ENCODE data around the gene WASF2.
"Not testable (repeated sequence)": the region's sequence is repeated elsewhere in the genome, so short reads cannot be mapped to it uniquely, and the experiment has no call there.

WASF2 gene

DNA sequence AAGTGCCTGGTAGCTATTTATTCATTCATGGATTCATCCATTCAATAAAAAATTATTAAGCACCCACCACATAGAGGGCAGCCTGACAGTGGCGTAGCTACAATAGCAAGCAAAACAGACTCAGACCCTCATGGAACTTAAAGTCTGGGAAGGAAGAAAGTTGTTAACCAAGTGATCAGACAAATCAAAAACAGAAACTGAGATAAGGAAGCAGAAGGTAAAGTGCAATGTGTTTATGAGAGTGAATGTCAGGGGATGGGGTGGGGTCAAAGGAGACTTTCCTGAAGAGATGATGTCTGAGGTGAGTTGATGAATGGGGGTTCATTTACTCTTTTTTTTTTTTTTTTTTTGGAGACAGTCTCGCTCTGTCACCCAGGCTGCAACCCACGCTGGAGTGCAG, 2.8 kb upstream of the WASF2 start:
- no peak for DNase-seq

DNA sequence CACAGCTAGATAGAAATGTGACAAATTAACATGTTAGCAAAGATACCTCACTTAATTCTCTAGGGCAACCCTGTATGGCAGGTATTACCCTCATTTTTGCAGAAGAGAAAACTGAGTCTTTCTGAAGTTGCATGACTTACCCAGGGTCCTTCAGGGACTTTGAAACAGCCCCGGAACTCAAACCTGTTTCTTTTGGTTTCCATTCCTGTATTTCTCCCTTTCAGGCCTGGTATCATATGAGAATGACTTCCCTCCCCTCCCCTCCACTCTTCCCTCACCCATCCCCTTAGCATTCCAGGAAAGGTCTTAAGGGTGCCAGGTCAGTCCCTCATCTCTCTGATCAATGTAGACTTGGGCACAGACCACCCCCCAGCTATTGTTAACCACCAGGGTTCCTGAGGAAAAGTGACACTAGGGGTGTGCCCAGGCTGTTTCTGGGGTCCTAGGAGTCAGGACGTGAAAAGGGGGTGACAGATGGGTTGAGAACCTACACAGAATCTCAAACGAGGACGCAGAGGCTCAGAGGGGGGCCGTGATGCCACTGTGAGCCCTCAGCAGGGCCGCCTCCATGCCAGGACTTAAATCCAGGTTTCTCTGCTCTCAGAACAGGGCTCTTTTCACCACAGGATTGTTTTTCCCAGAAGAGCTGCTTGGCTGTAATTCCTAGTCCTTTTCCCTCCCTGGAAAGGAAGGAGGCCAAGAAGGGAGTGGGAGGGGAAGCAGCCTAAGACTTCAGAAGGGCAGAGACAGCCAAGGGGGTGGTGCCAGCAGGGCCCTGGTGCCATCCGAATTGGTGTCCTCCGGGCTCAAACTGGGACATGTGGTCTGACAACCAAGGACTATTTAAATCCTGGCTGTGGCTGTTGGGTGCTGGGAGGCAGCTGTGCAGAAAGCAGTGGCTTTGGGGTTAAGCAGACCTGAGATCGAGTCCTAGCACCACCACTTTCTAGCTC, 2.1 kb upstream of the WASF2 start:
- no peak for DNase-seq

DNA sequence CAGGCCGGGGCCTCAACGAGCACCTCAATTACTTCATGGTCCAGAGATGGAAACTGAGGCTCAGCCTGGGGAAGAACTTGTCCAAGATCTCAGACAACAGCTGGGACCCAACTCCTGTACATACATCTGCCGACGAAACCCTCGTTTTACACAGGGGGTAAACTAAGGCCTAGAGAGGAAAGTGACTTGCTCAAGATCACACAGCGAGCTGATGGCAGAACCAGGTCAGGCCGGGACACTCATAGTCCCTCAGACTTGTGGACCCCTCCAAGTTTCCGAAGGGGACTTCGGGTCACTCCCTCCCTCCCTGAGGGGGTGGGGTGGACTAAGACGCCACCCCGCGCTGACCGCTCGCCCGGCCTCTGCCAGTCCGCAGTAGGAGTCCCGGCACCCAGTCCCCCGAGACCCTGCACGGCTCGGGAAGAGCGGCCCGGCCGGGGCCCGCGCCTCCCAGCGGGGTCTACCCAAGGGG, 430 bp downstream of the WASF2 start:
- no peak for DNase-seq

DNA sequence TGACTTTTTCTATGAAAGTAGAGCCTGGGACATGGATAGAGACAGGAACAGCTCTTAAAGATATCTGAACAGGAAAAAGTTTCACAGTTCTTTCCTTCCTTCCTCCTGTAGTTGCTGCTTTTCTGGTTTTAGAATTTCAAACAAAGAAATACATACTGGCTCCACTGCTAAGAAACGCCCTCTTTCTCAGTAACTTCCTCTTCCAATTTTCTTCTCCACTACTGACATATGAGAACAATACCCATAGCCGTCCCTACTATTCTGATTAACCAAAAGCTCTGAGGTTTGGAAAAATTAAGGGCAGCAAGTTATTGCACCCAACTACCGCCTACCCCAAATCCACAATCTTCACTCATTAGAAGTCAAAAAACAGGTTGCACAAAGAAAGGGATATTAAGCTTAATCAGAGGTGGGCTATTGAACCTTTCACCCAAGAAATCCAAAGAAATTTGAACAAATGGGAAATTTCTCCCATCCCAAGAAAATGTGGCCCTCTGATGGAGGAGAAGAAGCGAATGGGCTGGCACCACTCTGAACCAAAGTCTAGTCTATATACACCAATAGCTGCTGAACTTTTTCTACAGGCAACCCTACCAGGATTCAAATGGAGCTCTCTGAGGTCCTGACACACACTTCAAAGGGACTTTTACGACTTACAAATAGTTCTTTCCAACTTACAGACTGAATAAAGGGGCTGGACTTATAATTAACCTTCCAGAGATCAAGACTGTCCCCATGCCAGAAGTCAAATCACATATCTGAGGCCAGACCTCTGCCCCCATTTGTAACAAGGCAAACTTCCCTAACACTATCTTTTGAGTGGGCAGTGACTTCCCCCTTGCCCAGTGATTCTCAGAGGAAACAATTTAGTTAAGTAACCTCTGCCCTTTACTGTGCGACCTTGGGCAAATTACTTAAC, 1.7 kb downstream of the WASF2 start:
- no peak for DNase-seq

DNA sequence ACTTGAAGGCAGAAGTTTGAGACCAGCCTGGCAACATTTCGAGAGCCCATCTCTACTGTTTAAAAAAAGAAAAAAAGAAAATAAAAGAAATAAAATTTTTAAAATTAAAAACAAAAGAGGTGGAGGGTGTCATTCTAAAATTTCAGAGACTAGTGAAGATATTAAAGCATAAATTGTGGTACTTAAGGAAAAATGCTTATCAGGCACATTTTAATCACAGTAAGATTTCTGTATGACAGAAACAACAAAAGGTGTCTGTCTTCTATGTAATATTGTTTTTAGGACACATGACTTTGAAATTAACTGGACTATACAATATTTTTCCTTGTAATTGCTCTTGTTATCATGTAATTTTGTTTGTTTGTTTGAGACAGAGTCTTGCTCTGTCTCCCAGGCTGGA, 4.6 kb downstream of the WASF2 start:
- no peak for DNase-seq

DNA sequence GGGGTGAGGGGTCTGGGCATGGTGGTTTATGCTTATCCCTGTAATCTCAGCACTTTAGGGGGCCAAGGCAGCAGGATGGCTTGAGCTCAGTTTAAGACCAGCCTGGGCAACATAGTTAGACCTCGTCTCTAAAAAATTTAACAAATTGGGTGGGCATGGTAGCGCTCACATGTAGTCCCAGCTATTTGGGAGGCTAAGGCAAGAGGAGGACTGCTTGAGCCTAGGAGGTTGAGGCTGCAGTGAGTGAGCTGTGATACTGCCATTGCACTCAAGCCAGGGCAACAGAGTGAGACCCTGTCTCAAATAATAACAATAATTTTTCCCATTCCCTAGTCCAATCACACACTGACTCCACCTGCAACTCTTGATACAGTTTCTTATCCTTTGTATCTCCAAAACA, 6.3 kb downstream of the WASF2 start:
- DNase-seq: no peak

DNA sequence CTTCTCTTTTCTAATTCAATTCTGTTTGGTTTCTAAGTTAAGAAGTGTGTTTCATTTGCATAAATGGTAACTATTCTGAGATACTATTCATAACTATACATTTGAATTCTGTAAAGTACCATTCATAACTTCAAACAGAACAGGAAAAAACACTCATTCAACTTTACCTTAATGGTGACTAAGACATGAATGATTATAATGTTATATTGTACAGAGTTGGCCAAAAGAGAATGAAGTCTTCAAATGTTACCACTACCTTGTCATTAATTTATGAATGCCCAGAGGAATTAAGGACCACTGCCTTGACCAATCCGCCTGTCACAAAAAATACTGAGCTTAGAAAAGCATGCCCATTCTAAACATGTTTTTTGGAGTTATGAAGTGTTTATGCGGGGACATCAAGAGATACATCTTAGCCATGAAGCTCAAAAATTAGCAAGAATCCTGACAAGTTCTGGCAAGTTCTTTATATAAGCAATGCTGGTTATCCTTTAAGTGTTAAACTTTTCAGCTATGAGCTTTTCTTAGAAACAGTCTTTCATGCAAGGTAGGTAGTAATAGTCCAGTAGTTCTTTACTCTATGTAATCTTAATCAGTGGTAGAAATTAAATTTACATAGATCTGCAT, 7.9 kb downstream of the WASF2 start:
- no peak for DNase-seq

DNA sequence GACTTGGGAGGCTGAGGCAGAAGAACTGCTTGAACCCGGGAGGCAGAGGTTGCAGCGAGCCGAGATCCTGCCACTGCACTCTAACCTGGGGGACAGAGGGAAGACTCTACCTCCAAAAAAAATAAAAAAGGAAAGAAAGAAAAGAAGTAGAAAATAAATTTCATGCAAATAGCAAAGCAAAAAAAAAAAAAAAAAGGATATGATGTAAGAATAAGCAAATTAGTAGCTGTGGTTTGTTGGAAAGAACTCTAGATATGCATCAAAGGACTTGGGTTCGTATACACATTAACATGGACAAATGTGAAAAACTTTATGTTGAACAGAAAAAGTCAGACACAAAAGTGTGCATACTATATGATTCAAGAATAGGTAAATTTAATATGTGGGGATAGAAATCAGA, 11.9 kb downstream of the WASF2 start:
- no peak for DNase-seq

DNA sequence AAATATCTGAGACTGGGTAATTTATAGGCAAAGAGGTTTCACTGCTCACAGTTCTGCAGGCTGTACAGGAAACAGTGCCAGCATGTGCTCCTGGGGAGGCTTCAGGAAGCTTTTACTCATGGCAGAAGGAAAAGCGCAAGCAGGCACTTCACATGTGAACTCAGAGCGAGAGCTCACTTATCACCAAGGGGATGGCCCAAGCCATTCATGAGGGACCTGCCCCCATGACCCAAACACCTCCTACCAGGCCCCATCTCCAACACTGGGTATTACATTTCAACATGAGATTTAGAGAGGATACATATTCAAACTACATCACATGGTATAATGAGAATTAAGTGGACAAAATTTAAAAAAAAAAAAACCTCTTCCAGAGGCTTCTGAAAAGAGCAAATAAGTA, 13.7 kb downstream of the WASF2 start:
- DNase-seq: no peak

DNA sequence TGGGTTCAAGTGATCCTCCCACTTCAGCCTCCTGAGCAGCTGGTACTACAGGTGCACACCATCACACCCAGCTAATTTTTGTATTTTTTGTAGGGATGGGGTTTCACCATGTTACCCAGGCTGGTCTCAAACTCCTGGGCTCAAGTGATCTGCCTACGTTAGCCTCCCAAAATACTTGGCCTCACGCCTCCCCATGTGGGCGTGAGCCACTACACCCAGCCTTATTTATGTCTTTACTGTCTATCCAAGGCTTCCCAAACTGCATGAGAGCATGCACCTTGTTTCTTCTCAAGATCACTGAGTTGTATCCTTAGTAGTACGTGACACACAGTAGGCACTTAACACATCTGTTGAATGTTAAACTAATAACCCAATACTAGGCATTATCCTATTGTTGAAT, 14.2 kb downstream of the WASF2 start:
- no peak for DNase-seq

DNA sequence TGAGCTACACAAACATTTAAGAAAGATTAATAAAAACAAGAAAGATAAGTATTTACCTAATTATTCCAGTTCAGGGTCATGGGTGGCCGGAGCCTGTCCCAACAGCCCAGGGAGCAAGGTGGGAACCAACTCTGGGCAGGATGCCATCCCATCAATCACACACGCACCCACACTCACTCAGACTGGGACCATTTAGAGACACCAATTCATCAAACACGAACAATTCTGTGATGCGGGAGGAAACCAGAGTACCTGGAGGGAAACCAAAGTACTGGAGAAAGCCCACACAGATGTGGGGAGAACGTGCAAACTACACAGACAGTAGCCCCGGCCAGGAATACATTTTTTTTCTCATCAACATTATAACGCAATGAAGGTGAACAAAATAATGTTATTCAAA, 16.2 kb downstream of the WASF2 start:
- DNase-seq: no peak

DNA sequence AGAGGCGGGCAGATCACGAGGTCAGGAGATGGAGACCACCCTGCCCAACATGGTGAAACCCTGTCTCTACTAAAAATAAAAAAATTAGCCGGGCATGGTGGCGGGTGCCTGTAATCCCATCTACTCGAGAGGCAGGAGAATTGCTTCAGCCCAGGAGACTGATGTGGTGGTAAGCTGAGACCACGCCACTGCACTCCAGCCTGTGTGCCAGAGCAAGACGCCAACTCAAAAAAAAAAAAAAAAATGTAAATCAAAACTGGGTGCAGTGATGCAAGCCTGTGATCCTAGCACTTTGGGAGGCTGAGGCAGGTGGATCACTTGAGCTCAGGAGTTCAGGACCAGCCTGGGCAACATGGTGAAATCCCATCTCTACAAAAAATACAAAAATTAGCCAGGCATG, 17.9 kb downstream of the WASF2 start:
- not testable (repeated sequence) for DNase-seq

DNA sequence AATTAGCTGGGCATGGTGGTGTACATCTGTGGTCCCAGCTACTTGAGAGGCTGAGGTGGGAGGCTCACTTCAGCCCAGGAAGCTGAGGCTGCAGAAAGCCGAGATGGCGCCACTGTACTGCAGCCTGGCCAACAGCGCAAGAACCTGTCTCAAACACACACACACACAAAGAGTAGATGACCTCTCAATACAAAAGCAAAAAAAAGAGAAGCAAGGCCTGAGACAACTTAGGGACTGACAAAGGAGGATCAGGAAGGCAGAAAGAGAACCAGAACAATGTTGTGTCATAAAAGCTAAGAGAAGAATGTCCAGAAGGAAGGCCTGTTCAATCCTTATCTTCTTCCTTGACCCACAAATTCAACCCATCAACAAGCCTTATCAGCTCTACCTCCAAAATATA, 18.5 kb downstream of the WASF2 start:
- DNase-seq: no peak

DNA sequence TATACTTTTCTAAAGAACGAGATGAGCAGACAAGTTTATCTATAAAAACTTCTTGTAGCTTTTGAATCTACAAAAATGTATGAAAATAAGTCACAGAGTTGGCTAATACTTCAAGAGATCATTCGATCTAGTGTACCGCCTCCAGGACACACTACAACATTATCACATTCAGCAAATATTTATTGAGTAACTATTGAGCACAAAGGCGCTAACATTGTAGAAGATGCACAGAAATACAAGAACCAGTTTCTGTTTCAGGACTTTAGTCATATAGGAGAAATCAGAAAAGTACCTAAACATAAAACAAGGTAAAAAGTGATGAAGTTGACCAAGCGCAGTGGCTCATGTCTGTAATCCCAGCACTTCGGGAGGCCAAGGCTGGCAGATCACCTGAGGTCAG, 20.6 kb downstream of the WASF2 start:
- no peak for DNase-seq

DNA sequence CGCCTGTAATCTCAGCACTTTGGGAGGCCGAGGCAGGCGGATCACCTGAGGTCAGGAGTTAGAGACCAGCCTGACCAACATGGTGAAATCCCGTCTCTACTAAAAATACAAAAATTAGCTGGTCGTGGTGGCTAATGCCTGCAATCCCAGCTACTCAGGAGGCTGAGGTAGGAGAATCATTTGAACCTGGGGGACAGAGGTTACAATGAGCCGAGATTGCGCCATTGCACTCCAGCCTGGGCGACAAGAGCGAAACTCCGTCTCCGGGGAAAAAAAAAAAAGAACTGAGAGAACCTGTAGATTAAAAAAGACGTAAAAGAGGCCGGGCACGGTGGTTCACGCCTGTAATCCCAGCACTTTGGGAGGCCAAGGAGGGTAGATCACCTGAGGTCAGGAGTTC, 21.6 kb downstream of the WASF2 start:
- not testable (repeated sequence) for DNase-seq

DNA sequence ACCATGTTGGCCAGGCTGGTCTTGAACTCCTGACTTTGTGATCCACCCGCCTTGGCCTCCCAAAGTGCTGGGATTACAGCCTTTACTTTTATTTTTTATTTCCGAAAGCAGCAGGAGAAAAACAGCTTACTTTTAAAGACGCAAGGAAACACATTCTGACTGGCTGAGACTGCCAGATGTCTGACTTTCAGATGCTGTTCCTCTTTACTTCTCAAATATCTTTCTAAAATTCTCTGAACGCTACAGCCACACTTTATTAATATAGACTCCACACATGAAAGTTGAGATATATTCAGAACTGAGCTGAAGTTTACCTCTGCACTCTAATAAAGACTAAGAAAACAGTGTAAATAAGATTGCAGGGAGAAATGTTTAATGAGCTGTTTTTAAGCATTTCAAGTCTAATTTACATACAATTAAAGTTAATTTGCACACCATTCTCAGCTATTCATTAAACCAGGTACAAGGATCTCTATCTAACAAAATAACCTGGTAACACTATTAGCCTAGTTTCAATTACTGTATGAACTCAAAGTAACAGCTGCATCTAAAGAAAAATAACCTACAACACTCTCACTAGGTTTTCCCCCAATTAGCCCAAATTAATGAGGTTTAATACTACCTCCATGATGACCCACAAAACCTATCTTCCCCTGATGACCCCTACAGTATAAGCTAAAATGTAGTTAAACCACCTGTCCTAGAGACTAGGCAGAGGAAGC, 24.9 kb downstream of the WASF2 start:
- no peak for DNase-seq

DNA sequence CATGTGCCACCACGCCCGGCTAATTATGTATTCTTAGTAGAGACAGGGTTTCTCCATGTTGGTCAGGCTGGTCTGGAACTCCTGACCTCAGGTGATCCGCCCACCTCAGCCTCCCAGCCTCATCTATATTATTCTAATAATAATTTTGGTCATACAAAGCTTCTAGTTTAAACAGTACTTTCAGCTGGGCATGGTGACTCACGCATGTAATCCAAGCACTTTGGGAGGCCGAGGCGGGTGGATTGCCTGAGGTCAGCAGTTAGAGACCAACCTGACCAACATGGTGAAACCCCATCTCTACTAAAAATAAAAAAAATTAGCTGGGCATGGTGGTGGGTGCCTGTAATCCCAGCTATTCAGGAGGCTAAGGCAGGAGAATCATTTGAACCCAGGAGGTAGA, 26.1 kb downstream of the WASF2 start:
- DNase-seq: not testable (repeated sequence)

DNA sequence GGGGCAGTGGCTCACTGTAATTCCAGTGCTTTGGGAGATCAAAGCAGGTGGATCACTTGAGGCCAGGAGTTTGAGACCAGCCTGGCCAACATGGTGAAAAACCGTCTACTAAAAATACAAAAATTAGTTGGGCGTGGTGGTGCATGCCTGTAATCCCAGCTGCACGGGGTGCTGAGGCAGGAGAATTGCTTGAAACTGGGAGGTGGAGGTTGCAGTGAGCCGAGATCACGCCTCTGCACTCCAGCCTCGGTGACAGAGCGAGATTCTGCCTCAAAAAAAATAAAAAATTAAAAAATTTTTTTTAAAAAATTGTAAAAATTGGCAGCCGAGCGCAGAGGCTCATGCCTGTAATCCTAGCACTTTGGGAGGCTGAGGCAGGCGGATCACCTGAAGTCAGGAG, 31.4 kb downstream of the WASF2 start:
- DNase-seq: not testable (repeated sequence)

DNA sequence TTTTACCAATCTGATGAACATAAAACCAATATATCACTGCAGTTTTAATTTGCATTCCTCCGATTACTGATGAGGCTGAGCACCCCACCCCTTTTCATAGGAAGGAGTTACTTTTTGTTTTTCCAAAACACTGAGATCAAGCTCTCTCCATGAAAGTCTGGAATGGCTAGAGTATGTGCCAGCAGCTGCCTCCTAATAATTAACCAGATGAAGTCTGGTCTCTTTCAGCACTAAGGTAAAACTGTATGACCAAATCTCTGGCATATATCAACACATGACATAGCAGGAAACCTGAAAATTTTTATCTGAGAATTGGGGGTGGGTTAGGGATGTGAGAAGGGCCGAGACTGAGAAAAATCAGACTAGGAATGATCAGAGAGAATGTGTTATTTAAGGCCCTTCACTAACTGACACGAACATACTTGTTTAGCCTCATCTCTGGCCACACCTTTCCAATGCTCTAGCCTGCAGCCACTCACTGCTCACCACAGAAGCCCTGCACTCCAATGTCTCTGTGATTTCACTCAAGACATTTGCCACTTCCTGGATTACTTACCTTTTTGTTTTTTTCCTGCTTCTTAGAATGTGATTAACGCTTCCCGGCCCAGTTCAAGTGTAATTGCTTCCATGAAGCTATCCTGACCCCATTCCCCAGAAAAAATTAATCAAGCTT, 34.7 kb downstream of the WASF2 start:
- DNase-seq: no peak

DNA sequence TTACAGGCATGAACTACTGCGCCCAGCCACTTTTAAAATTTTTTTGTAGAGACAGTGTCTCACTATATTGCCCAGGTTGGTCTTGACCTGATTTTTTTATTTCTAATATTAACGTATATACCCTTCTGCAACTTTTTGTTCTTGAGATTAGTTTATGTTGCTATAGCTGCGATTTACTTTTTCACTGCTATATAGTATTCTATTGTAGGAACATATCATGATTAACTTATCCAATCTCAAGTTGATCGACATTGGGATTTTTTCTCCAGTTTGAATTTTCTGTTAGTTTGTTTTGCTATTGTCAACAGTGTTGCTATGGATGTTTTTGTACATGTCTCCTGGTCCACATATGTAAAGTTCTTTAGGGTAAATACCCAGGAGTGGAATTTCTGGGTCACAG, 35.4 kb downstream of the WASF2 start:
- DNase-seq: no peak

DNA sequence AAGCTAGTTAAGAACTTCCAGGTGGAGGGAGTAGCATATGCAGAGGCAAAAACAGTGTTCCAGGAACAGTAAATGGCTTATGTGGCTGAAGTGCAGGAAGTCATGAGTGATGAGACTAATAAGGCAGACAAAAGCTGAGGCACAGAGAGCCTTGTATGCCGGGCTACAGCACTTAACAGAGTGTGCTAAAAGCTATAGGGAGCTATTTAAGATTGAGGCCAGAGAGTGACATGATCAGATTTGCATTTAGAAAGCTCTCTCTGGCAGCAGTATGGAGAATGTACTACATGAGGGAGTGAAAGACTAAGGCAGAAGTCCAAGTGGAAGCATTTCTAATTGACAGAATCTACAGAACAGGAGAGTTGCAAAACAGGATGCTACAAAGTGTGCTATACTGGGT, 38.6 kb downstream of the WASF2 start:
- no peak for DNase-seq

DNA sequence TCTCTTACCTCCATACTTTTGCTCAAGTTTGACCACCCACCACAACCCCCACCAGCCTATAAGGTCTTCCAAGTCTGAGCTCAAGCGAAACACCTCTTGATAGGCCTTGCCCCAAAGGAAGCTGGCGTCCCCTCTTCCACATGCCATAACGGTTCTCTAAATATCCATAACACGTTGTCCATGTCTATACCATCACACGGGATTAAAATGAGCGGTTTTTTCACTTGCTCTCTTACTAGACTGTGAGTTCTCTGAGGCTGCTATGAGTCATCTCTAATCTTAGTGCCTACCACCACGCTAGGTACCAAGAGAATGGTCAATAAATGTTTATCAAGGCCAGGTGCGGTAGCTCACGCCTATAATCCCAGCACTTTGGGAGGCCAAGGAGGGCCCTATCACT, 41.0 kb downstream of the WASF2 start:
- DNase-seq: no peak

All from activated naive CD4-positive, alpha-beta T cell treated with anti-CD3 and anti-CD28 coated beads, Interleukin-2, amount 50 U/mL, for 16 hours (primary cell).